Erythroblast (primary cell): ENCODE data around the gene NLRC5.

Source experiments
- GATA1 ChIP-seq: IDR thresholded peaks from 2 replicates; pipeline ENCODE4 v1.6.1; 2011; ENCODE audit warnings: low read depth, mild to moderate bottlenecking, control low read depth, low read length, moderate library complexity
- POLR2A ChIP-seq: IDR thresholded peaks from 2 replicates; pipeline ENCODE4 v1.6.1; 2011; ENCODE audit warnings: mild to moderate bottlenecking, low read length

DNA sequence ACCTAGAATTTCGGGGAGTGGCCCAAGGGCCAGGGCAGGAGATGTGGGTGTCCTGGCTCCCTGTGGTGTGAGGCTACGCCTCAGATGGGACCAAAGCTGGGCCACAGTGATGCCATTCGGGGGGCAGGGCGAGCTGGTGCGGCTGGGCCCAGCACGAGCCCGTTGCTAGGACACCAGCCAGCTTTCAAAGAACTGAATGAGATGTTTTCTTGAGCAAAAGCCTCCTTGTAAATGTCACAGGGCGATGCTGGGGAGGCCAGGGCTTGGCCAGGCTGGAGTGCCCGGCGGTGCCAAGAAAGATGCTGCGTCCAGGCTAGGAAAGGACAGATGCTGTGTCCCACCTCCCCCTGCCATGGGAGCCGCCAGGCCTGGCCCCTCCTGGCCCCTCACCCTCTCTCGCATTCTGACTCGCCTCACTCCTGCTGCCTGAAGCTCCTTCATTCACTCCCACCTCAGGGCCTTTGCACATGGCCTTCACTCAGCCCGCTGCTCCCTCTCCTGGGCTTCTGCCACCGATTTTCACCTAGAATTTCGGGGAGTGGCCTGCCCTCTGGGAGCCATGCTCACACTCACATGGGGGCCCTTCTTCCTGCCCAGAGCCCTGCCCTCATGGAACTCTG lies 142.1 kb downstream of the NLRC5 start:
- TF ChIP-seq POLR2A (no peak), GATA1 (no peak)
